GM12878 (cell line): ENCODE measurements around the gene UNC80. TPM values are rescaled to one million over a fixed set of nuclear protein-coding genes. Genes with fewer than 3 reads are reported as not detected.

Source experiments
- ATAC-seq: fragments of 200-7000 bp; cut with Tn5 transposase; 3 replicates; pipeline ENCODE4 v1.9.1; 2020; ENCODE audit warnings: mild to moderate bottlenecking, moderate library complexity
- BruUV-seq: library from RNA; stranded (reverse); fragments of 400-500 nt; replicated peaks from 2 replicates; lab custom pipeline; 2021; lab: Mats Ljungman, UMichigan
- CTCF ChIA-PET: fragments of 300-600 bp; sonication (Branson Sonifier 250); formaldehyde crosslinking; extraction: SDS; loops from one replicate; lab custom pipeline; 2021; ENCODE audit warnings: inconsistent platforms; lab: Yijun Ruan, JAX
- POLR2A ChIA-PET: fragments of 350-600 bp; formaldehyde crosslinking; extraction: SDS; loops from one replicate; lab custom pipeline; 2021; ENCODE audit warnings: inconsistent platforms; lab: Charles Lee
- RAD21 ChIA-PET: fragments of 300-600 bp; sonication (Branson Sonifier 250); formaldehyde crosslinking; loops from one replicate; lab custom pipeline; 2023; ENCODE audit warnings: antibody characterized with exemption; ENCODE audit not compliant: unreplicated experiment; lab: Charles Lee
- SMC1A ChIA-PET: fragments of 300-600 bp; sonication (Branson Sonifier 250); formaldehyde crosslinking; loops from one replicate; lab custom pipeline; 2023; ENCODE audit not compliant: unreplicated experiment, uncharacterized antibody; lab: Charles Lee
- DNase-seq: peaks from one replicate; pipeline ENCODE4 v3.0.0-alpha.2; 2011; ENCODE audit warnings: low read depth, low spot score
- FAIRE-seq: peaks from 3 replicates; lab custom pipeline; 2011; peaks lifted over from hg19 to GRCh38; lab: Jason Lieb, UNC
- H2AFZ ChIP-seq: 2 replicates; pipeline ENCODE4 v1.6.0; 2011; ENCODE audit warnings: low read depth, low read length, control low read depth; ENCODE audit not compliant: control insufficient read depth
- H3K27ac ChIP-seq: 2 replicates; pipeline ENCODE4 v1.5.1; 2011; ENCODE audit warnings: control low read depth; ENCODE audit not compliant: control insufficient read depth, insufficient read depth
- H3K27me3 ChIP-seq, 2 experiments: replicated peaks in 1 of 2; 2 replicates each; pipeline versions ENCODE4 v1.6.0 to v1.6.1; 2011; ENCODE audit warnings: low read length in 1 of 2; ENCODE audit not compliant: control insufficient read depth in 2 of 2, insufficient read depth in 2 of 2
- H3K36me3 ChIP-seq, 2 experiments: 2 replicates each; pipeline ENCODE4 v1.5.1; 2011; ENCODE audit warnings: low read length in 1 of 2; ENCODE audit not compliant: control insufficient read depth in 2 of 2, insufficient read depth in 2 of 2
- H3K4me1 ChIP-seq: 2 replicates; pipeline ENCODE4 v1.6.1; 2011; ENCODE audit warnings: mild to moderate bottlenecking, low read length, moderate library complexity, mixed read lengths; ENCODE audit not compliant: control insufficient read depth, insufficient read depth
- H3K4me2 ChIP-seq: 2 replicates; pipeline ENCODE4 v1.6.0; 2011; ENCODE audit warnings: control low read depth; ENCODE audit not compliant: control insufficient read depth, insufficient read depth
- H3K4me3 ChIP-seq: fragments of 200-600 bp; sonication (generic); 2 replicates; pipeline ENCODE4 v1.5.1; 2016
- H3K79me2 ChIP-seq: 2 replicates; pipeline ENCODE4 v1.6.0; 2011; ENCODE audit warnings: low read length; ENCODE audit not compliant: control insufficient read depth, insufficient read depth
- H3K9ac ChIP-seq: 2 replicates; pipeline ENCODE4 v1.8.0; 2011; ENCODE audit warnings: low read length, control low read depth, mixed read lengths; ENCODE audit not compliant: control insufficient read depth, insufficient read depth
- H3K9me3 ChIP-seq: replicated peaks from 3 replicates; pipeline ENCODE4 v1.5.1; 2011; ENCODE audit warnings: mild to moderate bottlenecking, low read length; ENCODE audit not compliant: control insufficient read depth, insufficient read depth
- H4K20me1 ChIP-seq: 2 replicates; pipeline ENCODE4 v1.6.0; 2011; ENCODE audit not compliant: control insufficient read depth, insufficient read depth
- ETV6 ChIP-seq, 2 experiments: fragments of 450-650 bp in 1 of 2; IDR thresholded peaks in 1 of 2; conservative IDR thresholded peaks in 1 of 2; 2 replicates each; pipeline ENCODE4 v1.6.1; 2014; ENCODE audit warnings: antibody characterized with exemption in 1 of 2, borderline replicate concordance in 1 of 2, low read depth in 1 of 2, mild to moderate bottlenecking in 1 of 2, moderate library complexity in 1 of 2
- MEF2A ChIP-seq: IDR thresholded peaks from 2 replicates; pipeline ENCODE4 v1.6.1; 2011; ENCODE audit warnings: low read depth, mild to moderate bottlenecking, low read length, moderate library complexity; ENCODE audit not compliant: insufficient read depth
- MXI1 ChIP-seq: fragments of 150-350 bp; IDR thresholded peaks from 2 replicates; pipeline ENCODE4 v1.6.1; 2011; ENCODE audit warnings: low read depth, mild to moderate bottlenecking, inconsistent platforms, low read length, improper control_type of control experiment
- MYB ChIP-seq: fragments of 150-350 bp; IDR thresholded peaks from 2 replicates; pipeline ENCODE4 v1.6.1; 2014; ENCODE audit warnings: mild to moderate bottlenecking, low read depth, low read length, borderline replicate concordance
- PAX5 ChIP-seq: IDR thresholded peaks from 2 replicates; pipeline ENCODE4 v1.6.1; 2011; ENCODE audit warnings: low read depth, low read length, borderline replicate concordance
- RBBP5 ChIP-seq: fragments of 200-600 bp; sonication (generic); conservative IDR thresholded peaks from 2 replicates; pipeline ENCODE4 v1.6.1; 2016
- SUPT20H ChIP-seq: IDR thresholded peaks from 2 replicates; pipeline ENCODE4 v1.6.1; 2011; ENCODE audit warnings: low read depth, mild to moderate bottlenecking, low read length, moderate library complexity, borderline replicate concordance; ENCODE audit not compliant: control insufficient read depth
- TARDBP ChIP-seq: IDR thresholded peaks from 2 replicates; pipeline ENCODE4 v1.6.1; 2016; ENCODE audit warnings: borderline replicate concordance
- TCF12 ChIP-seq: IDR thresholded peaks from 2 replicates; pipeline ENCODE4 v1.6.1; 2011; ENCODE audit warnings: low read depth, mild to moderate bottlenecking, low read length
- ZNF622 ChIP-seq: fragments of 450-650 bp; IDR thresholded peaks from 2 replicates; pipeline ENCODE4 v1.6.1; 2017; ENCODE audit warnings: mild to moderate bottlenecking, inconsistent platforms
- WGBS: methylation state at CpG from one replicate; pipeline ENCODE4 v1.1.6; 2016; ENCODE audit warnings: low lambda C conversion rate; ENCODE audit not compliant: insufficient replicate concordance, insufficient coverage; ENCODE audit errors: missing lambda C conversion rate; 5-methylcytosine and 5-hydroxymethylcytosine counted together
- in situ Hi-C: fragments of 300-500 bp; cut with MboI; formaldehyde crosslinking; loops from 9 replicates; pipeline ENCODE4 v1.14.3; 2018; ENCODE audit warnings: mixed read lengths
- intact Hi-C: fragments of 100-400 bp; cut with micrococcal nuclease; formaldehyde crosslinking; loops from one replicate; pipeline ENCODE4 v1.14.2; 2022; ENCODE audit not compliant: unreplicated experiment
- polyA plus RNA-seq, 11 experiments: library from polyadenylated mRNA; depleted of rRNA in 4 of 11; unstranded in 6 of 11; stranded (reverse) in 5 of 11; fragments of >200 nt; fragmentation: Nextera tagmentation in 4 of 11; fragmentation: Illumina TruSeq in 1 of 11; extraction: Ambion mirVana in 4 of 11; extraction: Trizol in 1 of 11; gene quantifications; 1 replicate in 1 of 11; 2 replicates in 10 of 11; pipeline versions ENCODE4 v1.2.1 to v1.2.3, GENCODE V29; 2011 to 2016; ENCODE audit warnings: inconsistent platforms in 2 of 11, missing spikeins in 2 of 11, low read depth in 1 of 11
- total RNA-seq, 4 experiments: library from RNA; depleted of rRNA in 3 of 4; stranded (reverse); fragments of >200 nt in 3 of 4; fragmentation: Illumina TruSeq in 1 of 4; extraction: Trizol in 1 of 4; gene quantifications; 2 replicates each; pipeline versions ENCODE4 v1.2.1 to v1.2.3, GENCODE V29; 2013 to 2021
- TF ChIP-seq, protein P1 (sequence below): fragments of 450-650 bp; IDR thresholded peaks from 2 replicates; pipeline ENCODE4 v1.6.1; 2017; ENCODE audit warnings: mild to moderate bottlenecking
- TF ChIP-seq, protein P2 (sequence below): fragments of 450-650 bp; IDR thresholded peaks from 2 replicates; pipeline ENCODE4 v1.6.1; 2017; ENCODE audit warnings: mild to moderate bottlenecking, moderate library complexity
- TF ChIP-seq, protein P3 (sequence below): fragments of 450-650 bp; IDR thresholded peaks from 2 replicates; pipeline ENCODE4 v1.6.1; 2018; ENCODE audit warnings: mild to moderate bottlenecking, low read depth, moderate library complexity; ENCODE audit not compliant: partially characterized antibody
- TF ChIP-seq, protein P4 (sequence below): IDR thresholded peaks from 2 replicates; pipeline ENCODE4 v1.6.1; 2012; ENCODE audit warnings: low read depth, low read length, improper control_type of control experiment

Gene UNC80
- total and polyA plus RNA-seq, 10 of the 15 experiments (the other 5 are each of a cell fraction or from before 2014, with no cell fraction given): not detected

DNA sequence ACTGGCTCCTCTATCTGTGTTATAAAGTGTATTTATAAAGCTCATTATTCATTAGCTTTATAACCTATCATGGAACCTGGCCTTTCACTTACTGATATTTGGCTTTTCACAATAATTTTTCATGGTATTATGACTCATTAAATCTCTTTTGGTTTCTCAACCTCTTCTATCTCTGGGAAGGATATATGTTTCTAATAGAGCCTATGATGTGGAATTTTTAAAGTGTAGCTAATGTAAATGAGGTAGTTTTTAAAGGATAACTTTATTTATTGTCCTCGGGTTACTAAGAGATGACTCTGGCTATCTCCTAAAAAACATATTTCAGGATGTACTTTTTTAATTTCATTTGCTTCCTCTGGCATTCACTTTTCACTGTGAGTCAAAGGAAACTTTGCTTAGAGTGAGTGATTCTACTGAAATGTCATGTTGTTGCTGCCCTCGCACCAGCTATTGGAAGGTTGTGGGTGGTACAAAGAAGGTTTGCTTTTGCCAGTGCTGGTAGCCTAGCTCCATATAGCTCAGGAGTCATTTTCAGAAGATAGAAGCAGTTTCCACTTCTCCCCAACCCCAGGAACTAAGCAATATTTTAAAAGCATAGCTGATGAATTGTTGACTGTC lies 145.6 kb downstream of the UNC80 start:
- WGBS: 33% methylated on average over 2 of the region's 2 CpGs

More for the DNA sequence above, 145.6 kb downstream of the UNC80 start:
- H3K4me2 ChIP-seq: no peak overlapping the region
- no peaks in the 10 kb centered on the region for H3K27me3 ChIP-seq
- DNase-seq (no peak), FAIRE-seq (no peak), ATAC-seq (no peak)
- H3K79me2 ChIP-seq: no peaks in the 10 kb centered on the region
- H3K36me3 ChIP-seq: no peaks in the 10 kb centered on the region
- ChIA-PET RAD21 (no interaction called here), SMC1A (no interaction called here), POLR2A (no interaction called here), CTCF (no interaction called here)
- no peak overlapping the region for H3K27ac ChIP-seq
- H3K4me3 ChIP-seq: no peak overlapping the region
- H3K4me1 ChIP-seq: no peaks in the 10 kb centered on the region
- in situ Hi-C loops (no loop called here), intact Hi-C loops (no loop called here)
- H4K20me1 ChIP-seq: no peaks in the 10 kb centered on the region
- H3K9ac ChIP-seq: no peak overlapping the region
- H2AFZ ChIP-seq: no peak overlapping the region
- TF ChIP-seq RBBP5: no peak
- TF ChIP-seq MYB: no peak
- no peak for TF ChIP-seq TCF12
- TF ChIP-seq, protein P1, sequence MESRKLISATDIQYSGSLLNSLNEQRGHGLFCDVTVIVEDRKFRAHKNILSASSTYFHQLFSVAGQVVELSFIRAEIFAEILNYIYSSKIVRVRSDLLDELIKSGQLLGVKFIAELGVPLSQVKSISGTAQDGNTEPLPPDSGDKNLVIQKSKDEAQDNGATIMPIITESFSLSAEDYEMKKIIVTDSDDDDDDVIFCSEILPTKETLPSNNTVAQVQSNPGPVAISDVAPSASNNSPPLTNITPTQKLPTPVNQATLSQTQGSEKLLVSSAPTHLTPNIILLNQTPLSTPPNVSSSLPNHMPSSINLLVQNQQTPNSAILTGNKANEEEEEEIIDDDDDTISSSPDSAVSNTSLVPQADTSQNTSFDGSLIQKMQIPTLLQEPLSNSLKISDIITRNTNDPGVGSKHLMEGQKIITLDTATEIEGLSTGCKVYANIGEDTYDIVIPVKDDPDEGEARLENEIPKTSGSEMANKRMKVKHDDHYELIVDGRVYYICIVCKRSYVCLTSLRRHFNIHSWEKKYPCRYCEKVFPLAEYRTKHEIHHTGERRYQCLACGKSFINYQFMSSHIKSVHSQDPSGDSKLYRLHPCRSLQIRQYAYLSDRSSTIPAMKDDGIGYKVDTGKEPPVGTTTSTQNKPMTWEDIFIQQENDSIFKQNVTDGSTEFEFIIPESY: no peak
- TF ChIP-seq ZNF622: no peak
- TF ChIP-seq ETV6 (conservative IDR thresholded peaks at IDR 0.05 in 1 of 2, IDR thresholded peaks at IDR 0.05 in 1 of 2; ENCODE audit: borderline replicate concordance in 1 of 2, low read depth in 1 of 2): no peak
- TF ChIP-seq SUPT20H: no peak
- no peak for TF ChIP-seq PAX5
- no peak for TF ChIP-seq MEF2A
- TF ChIP-seq MXI1: no peak
- TF ChIP-seq, protein P2, sequence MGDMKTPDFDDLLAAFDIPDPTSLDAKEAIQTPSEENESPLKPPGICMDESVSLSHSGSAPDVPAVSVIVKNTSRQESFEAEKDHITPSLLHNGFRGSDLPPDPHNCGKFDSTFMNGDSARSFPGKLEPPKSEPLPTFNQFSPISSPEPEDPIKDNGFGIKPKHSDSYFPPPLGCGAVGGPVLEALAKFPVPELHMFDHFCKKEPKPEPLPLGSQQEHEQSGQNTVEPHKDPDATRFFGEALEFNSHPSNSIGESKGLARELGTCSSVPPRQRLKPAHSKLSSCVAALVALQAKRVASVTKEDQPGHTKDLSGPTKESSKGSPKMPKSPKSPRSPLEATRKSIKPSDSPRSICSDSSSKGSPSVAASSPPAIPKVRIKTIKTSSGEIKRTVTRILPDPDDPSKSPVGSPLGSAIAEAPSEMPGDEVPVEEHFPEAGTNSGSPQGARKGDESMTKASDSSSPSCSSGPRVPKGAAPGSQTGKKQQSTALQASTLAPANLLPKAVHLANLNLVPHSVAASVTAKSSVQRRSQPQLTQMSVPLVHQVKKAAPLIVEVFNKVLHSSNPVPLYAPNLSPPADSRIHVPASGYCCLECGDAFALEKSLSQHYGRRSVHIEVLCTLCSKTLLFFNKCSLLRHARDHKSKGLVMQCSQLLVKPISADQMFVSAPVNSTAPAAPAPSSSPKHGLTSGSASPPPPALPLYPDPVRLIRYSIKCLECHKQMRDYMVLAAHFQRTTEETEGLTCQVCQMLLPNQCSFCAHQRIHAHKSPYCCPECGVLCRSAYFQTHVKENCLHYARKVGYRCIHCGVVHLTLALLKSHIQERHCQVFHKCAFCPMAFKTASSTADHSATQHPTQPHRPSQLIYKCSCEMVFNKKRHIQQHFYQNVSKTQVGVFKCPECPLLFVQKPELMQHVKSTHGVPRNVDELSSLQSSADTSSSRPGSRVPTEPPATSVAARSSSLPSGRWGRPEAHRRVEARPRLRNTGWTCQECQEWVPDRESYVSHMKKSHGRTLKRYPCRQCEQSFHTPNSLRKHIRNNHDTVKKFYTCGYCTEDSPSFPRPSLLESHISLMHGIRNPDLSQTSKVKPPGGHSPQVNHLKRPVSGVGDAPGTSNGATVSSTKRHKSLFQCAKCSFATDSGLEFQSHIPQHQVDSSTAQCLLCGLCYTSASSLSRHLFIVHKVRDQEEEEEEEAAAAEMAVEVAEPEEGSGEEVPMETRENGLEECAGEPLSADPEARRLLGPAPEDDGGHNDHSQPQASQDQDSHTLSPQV: no peak
- TF ChIP-seq, protein P3, sequence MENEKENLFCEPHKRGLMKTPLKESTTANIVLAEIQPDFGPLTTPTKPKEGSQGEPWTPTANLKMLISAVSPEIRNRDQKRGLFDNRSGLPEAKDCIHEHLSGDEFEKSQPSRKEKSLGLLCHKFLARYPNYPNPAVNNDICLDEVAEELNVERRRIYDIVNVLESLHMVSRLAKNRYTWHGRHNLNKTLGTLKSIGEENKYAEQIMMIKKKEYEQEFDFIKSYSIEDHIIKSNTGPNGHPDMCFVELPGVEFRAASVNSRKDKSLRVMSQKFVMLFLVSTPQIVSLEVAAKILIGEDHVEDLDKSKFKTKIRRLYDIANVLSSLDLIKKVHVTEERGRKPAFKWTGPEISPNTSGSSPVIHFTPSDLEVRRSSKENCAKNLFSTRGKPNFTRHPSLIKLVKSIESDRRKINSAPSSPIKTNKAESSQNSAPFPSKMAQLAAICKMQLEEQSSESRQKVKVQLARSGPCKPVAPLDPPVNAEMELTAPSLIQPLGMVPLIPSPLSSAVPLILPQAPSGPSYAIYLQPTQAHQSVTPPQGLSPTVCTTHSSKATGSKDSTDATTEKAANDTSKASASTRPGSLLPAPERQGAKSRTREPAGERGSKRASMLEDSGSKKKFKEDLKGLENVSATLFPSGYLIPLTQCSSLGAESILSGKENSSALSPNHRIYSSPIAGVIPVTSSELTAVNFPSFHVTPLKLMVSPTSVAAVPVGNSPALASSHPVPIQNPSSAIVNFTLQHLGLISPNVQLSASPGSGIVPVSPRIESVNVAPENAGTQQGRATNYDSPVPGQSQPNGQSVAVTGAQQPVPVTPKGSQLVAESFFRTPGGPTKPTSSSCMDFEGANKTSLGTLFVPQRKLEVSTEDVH: no peak
- TF ChIP-seq, protein P4, sequence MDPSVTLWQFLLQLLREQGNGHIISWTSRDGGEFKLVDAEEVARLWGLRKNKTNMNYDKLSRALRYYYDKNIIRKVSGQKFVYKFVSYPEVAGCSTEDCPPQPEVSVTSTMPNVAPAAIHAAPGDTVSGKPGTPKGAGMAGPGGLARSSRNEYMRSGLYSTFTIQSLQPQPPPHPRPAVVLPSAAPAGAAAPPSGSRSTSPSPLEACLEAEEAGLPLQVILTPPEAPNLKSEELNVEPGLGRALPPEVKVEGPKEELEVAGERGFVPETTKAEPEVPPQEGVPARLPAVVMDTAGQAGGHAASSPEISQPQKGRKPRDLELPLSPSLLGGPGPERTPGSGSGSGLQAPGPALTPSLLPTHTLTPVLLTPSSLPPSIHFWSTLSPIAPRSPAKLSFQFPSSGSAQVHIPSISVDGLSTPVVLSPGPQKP: no peak
- TF ChIP-seq TARDBP: no peak
- BruUV-seq: no TSS peak
- no peaks in the 10 kb centered on the region for H3K9me3 ChIP-seq
